ENCODE results near the gene EPO. TPM values are rescaled to one million over a fixed set of nuclear protein-coding genes. Genes with fewer than 3 reads are reported as not detected.

EPO gene
- total RNA-seq, 1 experiment from 2014 or later = not detected

Other genes starting within 250 kb of the EPO start
- gene TSC22D4, start 241.3 kb upstream of the EPO start, total RNA-seq (2014; rRNA removed; shearing (Covaris generic)) = 80.1 and 118 TPM in 2 replicates
- gene NYAP1, start 236.5 kb upstream of the EPO start, total RNA-seq (2014; rRNA removed; shearing (Covaris generic)) = 17.3 and 23.0 TPM in 2 replicates
- gene AGFG2, start 181.3 kb upstream of the EPO start, total RNA-seq (2014; rRNA removed; shearing (Covaris generic)) = 42.3 and 47.0 TPM in 2 replicates
- gene SAP25, start 146.6 kb upstream of the EPO start, total RNA-seq (2014; rRNA removed; shearing (Covaris generic)) = not detected in 2 replicates
- gene LRCH4, start 134.3 kb upstream of the EPO start, total RNA-seq (2014; rRNA removed; shearing (Covaris generic)) = 6.5 and 12.1 TPM in 2 replicates
- gene FBXO24, start 134.1 kb upstream of the EPO start, total RNA-seq (2014; rRNA removed; shearing (Covaris generic)) = 0.78 TPM in 1 of 2 replicates, not detected in the other
- gene PCOLCE, start 118.1 kb upstream of the EPO start, total RNA-seq (2014; rRNA removed; shearing (Covaris generic)) = 72.9 and 82.8 TPM in 2 replicates
- 12.9 and 52.9 TPM in 2 replicates for gene MOSPD3, start 107.9 kb upstream of the EPO start, total RNA-seq (2014; rRNA removed; shearing (Covaris generic))
- 1.1 and 1.7 TPM in 2 replicates for gene TFR2, start 78.9 kb upstream of the EPO start, total RNA-seq (2014; rRNA removed; shearing (Covaris generic))
- 0.14 TPM in 1 of 2 replicates, not detected in the other for gene ACTL6B, start 64.0 kb upstream of the EPO start, total RNA-seq (2014; rRNA removed; shearing (Covaris generic))
- 232 and 241 TPM in 2 replicates for gene GNB2, start 46.7 kb upstream of the EPO start, total RNA-seq (2014; rRNA removed; shearing (Covaris generic))
- 20.6 and 28.1 TPM in 2 replicates for gene GIGYF1, start 26.2 kb upstream of the EPO start, total RNA-seq (2014; rRNA removed; shearing (Covaris generic))
- gene POP7, start 14.3 kb upstream of the EPO start, total RNA-seq (2014; rRNA removed; shearing (Covaris generic)) = 116 and 136 TPM in 2 replicates
- gene ZAN, start 13.1 kb downstream of the EPO start, total RNA-seq (2014; rRNA removed; shearing (Covaris generic)) = not detected in 2 replicates
- gene EPHB4, start 107.1 kb downstream of the EPO start, total RNA-seq (2014; rRNA removed; shearing (Covaris generic)) = 86.6 and 107 TPM in 2 replicates
- 15.8 and 25.8 TPM in 2 replicates for gene SLC12A9, start 132.2 kb downstream of the EPO start, total RNA-seq (2014; rRNA removed; shearing (Covaris generic))
- 360 and 395 TPM in 2 replicates for gene TRIP6, start 146.9 kb downstream of the EPO start, total RNA-seq (2014; rRNA removed; shearing (Covaris generic))
- 92.2 and 134 TPM in 2 replicates for gene SRRT, start 154.6 kb downstream of the EPO start, total RNA-seq (2014; rRNA removed; shearing (Covaris generic))
- 2.5 and 3.6 TPM in 2 replicates for gene UFSP1, start 169.2 kb downstream of the EPO start, total RNA-seq (2014; rRNA removed; shearing (Covaris generic))
- 3.6 and 5.0 TPM in 2 replicates for gene ACHE, start 175.4 kb downstream of the EPO start, total RNA-seq (2014; rRNA removed; shearing (Covaris generic))
- 0.37 TPM in 1 of 2 replicates, not detected in the other for gene MUC3A, start 229.1 kb downstream of the EPO start, total RNA-seq (2014; rRNA removed; shearing (Covaris generic))
- not detected in 2 replicates for gene MUC12, start 249.1 kb downstream of the EPO start, total RNA-seq (2014; rRNA removed; shearing (Covaris generic))

Data from G401 (cell line).